ENCODE results near the gene CUL9. TPM values are rescaled to one million over a fixed set of nuclear protein-coding genes. Genes with fewer than 3 reads are reported as not detected.

Gene CUL9
- total and polyA plus RNA-seq, 5 donors from 2014 or later, result 22.5 to 81.2 (median 24.7) TPM

GRCh38 chr6:43146261-43146660 is 35.7 kb upstream of the CUL9 start:
- H3K36me3 ChIP-seq (ENCODE audit: control insufficient read depth, insufficient read depth, low read length), result no peaks in the 10 kb centered on the region
- no peak for ATAC-seq (ENCODE audit: low read depth in 2 of 2)
- no peaks in the 10 kb centered on the region for H3K36me3 Mint-ChIP-seq
- no peaks in the 10 kb centered on the region for H3K27me3 ChIP-seq (ENCODE audit: control insufficient read depth, insufficient read depth, low read length)
- no peak overlapping the region for H3K4me3 Mint-ChIP-seq
- peak overlapping the region in 2 of 3 donors; percentile 15 to 56 for H3K27ac Mint-ChIP-seq
- H3K9me3 ChIP-seq (ENCODE audit: control insufficient read depth in 2 of 2, low read length in 2 of 2), result no peaks in the 10 kb centered on the region
- no peak overlapping the region for H3K4me3 ChIP-seq (ENCODE audit: low read depth, low read length)
- H3K4me1 ChIP-seq (ENCODE audit: control insufficient read depth, insufficient read depth, low read length, poor library complexity, severe bottlenecking), result peaks cover 9% of the 10 kb centered on the region
- no peak for DNase-seq
- H3K27ac ChIP-seq (ENCODE audit: insufficient read depth, low read length, poor library complexity, severe bottlenecking), result no peak overlapping the region
- no peaks in the 10 kb centered on the region for H3K9me3 Mint-ChIP-seq
- H3K4me1 Mint-ChIP-seq, result peaks cover 0 to 13% (median 2%) of the 10 kb centered on the region in 4 donors
- H3K27me3 Mint-ChIP-seq, result no peaks in the 10 kb centered on the region

GRCh38 chr6:43146709-43147688 is 35.0 kb upstream of the CUL9 start:
- Histone ChIP-seq H3K27me3 (ENCODE audit: control insufficient read depth, insufficient read depth, low read length) (no peaks in the 10 kb centered on the region), H3K9me3 (ENCODE audit: control insufficient read depth in 2 of 2, low read length in 2 of 2) (no peaks in the 10 kb centered on the region), H3K4me1 (ENCODE audit: control insufficient read depth, insufficient read depth, low read length, poor library complexity, severe bottlenecking) (peaks cover 9% of the 10 kb centered on the region), H3K36me3 (ENCODE audit: control insufficient read depth, insufficient read depth, low read length) (no peaks in the 10 kb centered on the region), H3K4me3 (ENCODE audit: low read depth, low read length) (no peak overlapping the region), H3K27ac (ENCODE audit: insufficient read depth, low read length, poor library complexity, severe bottlenecking) (no peak overlapping the region)
- no peaks in the 10 kb centered on the region for H3K9me3 Mint-ChIP-seq
- DNase-seq (no peak), ATAC-seq (ENCODE audit: low read depth in 2 of 2) (no peak)
- peaks cover 0 to 11% (median 2%) of the 10 kb centered on the region in 4 donors for H3K4me1 Mint-ChIP-seq
- H3K27ac Mint-ChIP-seq, result peak overlapping the region in 2 of 3 donors; percentile 15 to 56
- H3K27me3 Mint-ChIP-seq, result no peaks in the 10 kb centered on the region
- no peaks in the 10 kb centered on the region for H3K36me3 Mint-ChIP-seq
- no peak overlapping the region for H3K4me3 Mint-ChIP-seq

GRCh38 chr6:43147691-43148477 is 34.1 kb upstream of the CUL9 start:
- no peak for ATAC-seq (ENCODE audit: low read depth in 2 of 2)
- Histone ChIP-seq H3K4me3 (ENCODE audit: low read depth, low read length) (no peak overlapping the region), H3K9me3 (ENCODE audit: control insufficient read depth in 2 of 2, low read length in 2 of 2) (no peaks in the 10 kb centered on the region), H3K36me3 (ENCODE audit: control insufficient read depth, insufficient read depth, low read length) (no peaks in the 10 kb centered on the region), H3K27me3 (ENCODE audit: control insufficient read depth, insufficient read depth, low read length) (no peaks in the 10 kb centered on the region), H3K4me1 (ENCODE audit: control insufficient read depth, insufficient read depth, low read length, poor library complexity, severe bottlenecking) (peaks cover 9% of the 10 kb centered on the region), H3K27ac (ENCODE audit: insufficient read depth, low read length, poor library complexity, severe bottlenecking) (no peak overlapping the region)
- Mint-ChIP-seq H3K36me3 (no peaks in the 10 kb centered on the region), H3K27me3 (no peaks in the 10 kb centered on the region), H3K27ac (no peak overlapping the region), H3K4me3 (no peak overlapping the region), H3K4me1 (peaks cover 0 to 4% (median 2%) of the 10 kb centered on the region in 4 donors), H3K9me3 (no peaks in the 10 kb centered on the region)
- peak in 1 of 3 donors; percentile 11 for DNase-seq

- H3K9me3 ChIP-seq (ENCODE audit: control insufficient read depth in 2 of 2, low read length in 2 of 2), result no peaks in the 10 kb centered on the region
- no peaks in the 10 kb centered on the region for H3K36me3 Mint-ChIP-seq
- H3K4me3 Mint-ChIP-seq, result no peak overlapping the region
- H3K9me3 Mint-ChIP-seq, result no peaks in the 10 kb centered on the region
- no peak overlapping the region for H3K4me3 ChIP-seq (ENCODE audit: low read depth, low read length)
- ATAC-seq (ENCODE audit: low read depth in 2 of 2) (no peak), DNase-seq (no peak)
- H3K36me3 ChIP-seq (ENCODE audit: control insufficient read depth, insufficient read depth, low read length), result no peaks in the 10 kb centered on the region
- no peak overlapping the region for H3K27ac ChIP-seq (ENCODE audit: insufficient read depth, low read length, poor library complexity, severe bottlenecking)
- no peak overlapping the region for H3K27ac Mint-ChIP-seq
- H3K27me3 ChIP-seq (ENCODE audit: control insufficient read depth, insufficient read depth, low read length), result no peaks in the 10 kb centered on the region
- H3K27me3 Mint-ChIP-seq, result no peaks in the 10 kb centered on the region
- no peaks in the 10 kb centered on the region for H3K4me1 ChIP-seq (ENCODE audit: control insufficient read depth, insufficient read depth, low read length, poor library complexity, severe bottlenecking)
- no peaks in the 10 kb centered on the region for H3K4me1 Mint-ChIP-seq
These were observed 32.7 kb upstream of the CUL9 start for GRCh38 chr6:43149265-43149664.

- H3K9me3 ChIP-seq (ENCODE audit: control insufficient read depth in 2 of 2, low read length in 2 of 2), result no peaks in the 10 kb centered on the region
- ATAC-seq (ENCODE audit: low read depth in 2 of 2) (no peak), DNase-seq (no peak)
- H3K9me3 Mint-ChIP-seq, result no peaks in the 10 kb centered on the region
- H3K36me3 ChIP-seq (ENCODE audit: control insufficient read depth, insufficient read depth, low read length), result no peaks in the 10 kb centered on the region
- no peak overlapping the region for H3K27ac Mint-ChIP-seq
- H3K36me3 Mint-ChIP-seq, result no peaks in the 10 kb centered on the region
- H3K27me3 ChIP-seq (ENCODE audit: control insufficient read depth, insufficient read depth, low read length), result no peaks in the 10 kb centered on the region
- no peak overlapping the region for H3K4me3 Mint-ChIP-seq
- no peaks in the 10 kb centered on the region for H3K27me3 Mint-ChIP-seq
- no peaks in the 10 kb centered on the region for H3K4me1 ChIP-seq (ENCODE audit: control insufficient read depth, insufficient read depth, low read length, poor library complexity, severe bottlenecking)
- no peaks in the 10 kb centered on the region for H3K4me1 Mint-ChIP-seq
- no peak overlapping the region for H3K4me3 ChIP-seq (ENCODE audit: low read depth, low read length)
- no peak overlapping the region for H3K27ac ChIP-seq (ENCODE audit: insufficient read depth, low read length, poor library complexity, severe bottlenecking)
These were observed 31.8 kb upstream of the CUL9 start for GRCh38 chr6:43150051-43150751.

DNA sequence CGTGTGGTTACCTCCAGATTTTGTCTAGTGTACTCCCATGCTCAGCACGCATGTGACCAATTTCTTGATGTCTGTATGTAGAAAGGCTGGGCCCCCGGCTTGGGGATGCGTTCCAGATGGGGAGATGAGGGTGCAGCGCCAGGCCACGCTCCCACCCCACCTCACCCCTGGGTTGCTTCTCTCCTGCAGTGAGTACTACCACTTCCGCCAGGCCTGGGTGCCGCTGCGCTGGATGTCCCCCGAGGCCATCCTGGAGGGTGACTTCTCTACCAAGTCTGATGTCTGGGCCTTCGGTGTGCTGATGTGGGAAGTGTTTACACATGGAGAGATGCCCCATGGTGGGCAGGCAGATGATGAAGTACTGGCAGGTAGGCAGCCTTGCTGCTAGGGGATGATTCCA is 22.4 kb upstream of the CUL9 start:
- Mint-ChIP-seq H3K9me3 (no peaks in the 10 kb centered on the region), H3K27ac (no peak overlapping the region), H3K27me3 (peaks cover 5% of the 10 kb centered on the region), H3K4me1 (no peaks in the 10 kb centered on the region), H3K4me3 (no peak overlapping the region), H3K36me3 (no peaks in the 10 kb centered on the region)
- H3K9me3 ChIP-seq (ENCODE audit: control insufficient read depth in 2 of 2, low read length in 2 of 2), result no peaks in the 10 kb centered on the region
- no peaks in the 10 kb centered on the region for H3K4me1 ChIP-seq (ENCODE audit: control insufficient read depth, insufficient read depth, low read length, poor library complexity, severe bottlenecking)
- no peak overlapping the region for H3K27ac ChIP-seq (ENCODE audit: insufficient read depth, low read length, poor library complexity, severe bottlenecking)
- ATAC-seq (ENCODE audit: low read depth in 2 of 2) (no peak), DNase-seq (no peak)
- no peak overlapping the region for H3K4me3 ChIP-seq (ENCODE audit: low read depth, low read length)
- H3K27me3 ChIP-seq (ENCODE audit: control insufficient read depth, insufficient read depth, low read length), result no peaks in the 10 kb centered on the region
- no peaks in the 10 kb centered on the region for H3K36me3 ChIP-seq (ENCODE audit: control insufficient read depth, insufficient read depth, low read length)

DNA sequence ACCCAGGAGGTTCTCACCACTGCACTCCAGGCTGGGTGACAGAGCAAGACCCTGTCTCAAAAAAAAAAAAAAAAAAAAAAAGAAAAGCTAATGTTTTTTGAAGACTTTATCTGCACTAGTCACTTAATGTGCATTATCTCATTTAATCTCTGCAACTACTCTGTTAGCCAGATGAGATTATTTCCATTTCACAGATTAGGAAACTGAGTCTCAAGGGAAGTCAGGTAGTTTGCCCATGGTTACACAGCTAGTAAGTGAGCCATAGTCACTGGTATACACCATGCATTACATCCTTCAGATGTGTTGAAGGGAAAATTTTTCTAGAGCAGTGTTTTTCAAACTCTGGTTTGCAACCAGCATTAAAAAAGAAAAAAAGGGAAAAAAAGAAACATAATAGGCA is 18.1 kb upstream of the CUL9 start:
- Histone ChIP-seq H3K27ac (ENCODE audit: insufficient read depth, low read length, poor library complexity, severe bottlenecking) (no peak overlapping the region), H3K4me1 (ENCODE audit: control insufficient read depth, insufficient read depth, low read length, poor library complexity, severe bottlenecking) (no peaks in the 10 kb centered on the region), H3K4me3 (ENCODE audit: low read depth, low read length) (no peak overlapping the region), H3K27me3 (ENCODE audit: control insufficient read depth, insufficient read depth, low read length) (no peaks in the 10 kb centered on the region), H3K9me3 (ENCODE audit: control insufficient read depth in 2 of 2, low read length in 2 of 2) (no peaks in the 10 kb centered on the region), H3K36me3 (ENCODE audit: control insufficient read depth, insufficient read depth, low read length) (no peaks in the 10 kb centered on the region)
- no peak for DNase-seq
- H3K27me3 Mint-ChIP-seq, result no peaks in the 10 kb centered on the region
- no peaks in the 10 kb centered on the region for H3K4me1 Mint-ChIP-seq
- H3K9me3 Mint-ChIP-seq, result no peaks in the 10 kb centered on the region
- no peak overlapping the region for H3K27ac Mint-ChIP-seq
- H3K4me3 Mint-ChIP-seq, result no peak overlapping the region
- ATAC-seq (ENCODE audit: low read depth in 2 of 2), result no peak
- H3K36me3 Mint-ChIP-seq, result no peaks in the 10 kb centered on the region
